HepG2 (cell line): ENCODE measurements around the gene FAM210A.

Experiments used
- CTCF ChIP-seq: sonication (generic); formaldehyde crosslinking; IDR thresholded peaks from 2 replicates; pipeline ENCODE4 v1.5.0; 2020; ENCODE audit warnings: mild to moderate bottlenecking, missing genetic modification reagents, moderate library complexity
- DNMT3B ChIP-seq: conservative IDR thresholded peaks from 2 replicates; pipeline ENCODE4 v1.6.1; 2016; ENCODE audit warnings: missing biosample characterization, control low read depth
- JUN ChIP-seq: sonication (generic); formaldehyde crosslinking; IDR thresholded peaks from 2 replicates; pipeline ENCODE4 v1.4.0; 2020; ENCODE audit warnings: mild to moderate bottlenecking, missing genetic modification reagents
- KDM5A ChIP-seq: fragments of 200-600 bp; sonication (generic); IDR thresholded peaks from 2 replicates; pipeline ENCODE4 v1.7.0; 2018; ENCODE audit warnings: antibody characterized with exemption, mild to moderate bottlenecking, low read length, borderline replicate concordance
- POLR2A ChIP-seq, 2 experiments: IDR thresholded peaks; 2 replicates each; pipeline ENCODE4 v1.6.1; 2011; ENCODE audit warnings: low read depth in 2 of 2, low read length in 2 of 2, mild to moderate bottlenecking in 1 of 2, moderate library complexity in 1 of 2; ENCODE audit not compliant: insufficient read depth in 1 of 2
- SUZ12 ChIP-seq: fragments of 150-350 bp; IDR thresholded peaks from 2 replicates; pipeline ENCODE4 v1.6.1; 2014; ENCODE audit warnings: low read depth, low read length
- TCF12 ChIP-seq, 2 experiments: fragments of 450-650 bp in 1 of 2; sonication (generic) in 1 of 2; formaldehyde crosslinking in 1 of 2; IDR thresholded peaks; 2 replicates each; pipeline versions ENCODE4 v1.6.1 to v1.8.0; 2017 to 2022; ENCODE audit warnings: antibody characterized with exemption in 1 of 2, mild to moderate bottlenecking in 1 of 2, missing genetic modification reagents in 1 of 2, moderate library complexity in 1 of 2
- ZBTB40 ChIP-seq, 2 experiments: fragments of 450-650 bp in 1 of 2; sonication (generic) in 1 of 2; formaldehyde crosslinking in 1 of 2; IDR thresholded peaks; 2 replicates each; pipeline versions ENCODE4 v1.6.1 to v1.8.0; 2016 to 2022; ENCODE audit warnings: antibody characterized with exemption in 1 of 2, mild to moderate bottlenecking in 1 of 2, missing genetic modification reagents in 1 of 2
- ZBTB44 ChIP-seq: sonication (generic); formaldehyde crosslinking; IDR thresholded peaks from 2 replicates; pipeline ENCODE4 v1.4.0; 2020; ENCODE audit warnings: missing genetic modification reagents
- ZFP36 ChIP-seq: fragments of 150-350 bp; IDR thresholded peaks from 2 replicates; pipeline ENCODE4 v1.6.1; 2018; ENCODE audit warnings: borderline replicate concordance, low read length, low read depth; ENCODE audit not compliant: partially characterized antibody
- ZNF788 ChIP-seq: sonication (generic); formaldehyde crosslinking; IDR thresholded peaks from 2 replicates; pipeline ENCODE4 v1.5.0; 2020; ENCODE audit warnings: mild to moderate bottlenecking, missing genetic modification reagents, borderline replicate concordance
- TF ChIP-seq, protein P1 (sequence below): sonication (generic); formaldehyde crosslinking; IDR thresholded peaks from 2 replicates; pipeline ENCODE4 v1.4.0; 2020; ENCODE audit warnings: low read depth, mild to moderate bottlenecking, missing genetic modification reagents
- TF ChIP-seq, protein P2 (sequence below): sonication (generic); formaldehyde crosslinking; IDR thresholded peaks from 2 replicates; pipeline ENCODE4 v1.4.0; 2020; ENCODE audit warnings: missing genetic modification reagents

DNA sequence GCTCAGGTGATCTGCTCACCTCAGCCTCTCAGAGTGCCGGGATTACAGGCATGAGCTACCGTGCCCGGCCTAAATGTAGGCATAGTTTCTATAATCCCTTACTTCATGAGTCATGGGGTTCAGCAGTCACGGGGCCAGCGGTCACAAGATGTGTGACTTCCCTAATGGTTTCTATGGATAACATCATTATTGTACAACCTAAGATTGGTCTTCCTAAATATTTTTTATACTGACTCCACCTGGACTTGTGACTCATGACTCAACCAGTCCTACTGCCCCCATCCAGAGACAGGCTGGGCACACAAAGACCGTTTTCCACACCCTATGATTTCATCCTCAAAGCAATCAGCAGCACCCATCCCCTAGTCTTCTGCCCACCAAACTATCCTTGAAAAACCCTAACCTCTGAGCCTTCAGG lies 15.9 kb downstream of the FAM210A start:
- TF ChIP-seq, protein P1, sequence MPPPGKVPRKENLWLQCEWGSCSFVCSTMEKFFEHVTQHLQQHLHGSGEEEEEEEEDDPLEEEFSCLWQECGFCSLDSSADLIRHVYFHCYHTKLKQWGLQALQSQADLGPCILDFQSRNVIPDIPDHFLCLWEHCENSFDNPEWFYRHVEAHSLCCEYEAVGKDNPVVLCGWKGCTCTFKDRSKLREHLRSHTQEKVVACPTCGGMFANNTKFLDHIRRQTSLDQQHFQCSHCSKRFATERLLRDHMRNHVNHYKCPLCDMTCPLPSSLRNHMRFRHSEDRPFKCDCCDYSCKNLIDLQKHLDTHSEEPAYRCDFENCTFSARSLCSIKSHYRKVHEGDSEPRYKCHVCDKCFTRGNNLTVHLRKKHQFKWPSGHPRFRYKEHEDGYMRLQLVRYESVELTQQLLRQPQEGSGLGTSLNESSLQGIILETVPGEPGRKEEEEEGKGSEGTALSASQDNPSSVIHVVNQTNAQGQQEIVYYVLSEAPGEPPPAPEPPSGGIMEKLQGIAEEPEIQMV (CRISPR knock-in tag) = no peak
- TF ChIP-seq KDM5A (no peak), ZBTB40 (IDR thresholded peaks at IDR 0.05) (no peak), ZBTB40 (CRISPR knock-in tag; IDR thresholded peaks at IDR 0.05) (no peak), ZNF788 (CRISPR knock-in tag) (no peak), DNMT3B (no peak), CTCF (CRISPR knock-in tag) (no peak), ZFP36 (no peak), ZBTB44 (CRISPR knock-in tag) (no peak), JUN (CRISPR knock-in tag) (no peak), TCF12 (IDR thresholded peaks at IDR 0.05) (no peak), TCF12 (CRISPR knock-in tag; IDR thresholded peaks at IDR 0.05) (no peak), SUZ12 (no peak), POLR2A (IDR thresholded peaks at IDR 0.05; ENCODE audit: insufficient read depth in 1 of 2, low read depth in 2 of 2, low read length in 2 of 2) (no peak)
- TF ChIP-seq, protein P2, sequence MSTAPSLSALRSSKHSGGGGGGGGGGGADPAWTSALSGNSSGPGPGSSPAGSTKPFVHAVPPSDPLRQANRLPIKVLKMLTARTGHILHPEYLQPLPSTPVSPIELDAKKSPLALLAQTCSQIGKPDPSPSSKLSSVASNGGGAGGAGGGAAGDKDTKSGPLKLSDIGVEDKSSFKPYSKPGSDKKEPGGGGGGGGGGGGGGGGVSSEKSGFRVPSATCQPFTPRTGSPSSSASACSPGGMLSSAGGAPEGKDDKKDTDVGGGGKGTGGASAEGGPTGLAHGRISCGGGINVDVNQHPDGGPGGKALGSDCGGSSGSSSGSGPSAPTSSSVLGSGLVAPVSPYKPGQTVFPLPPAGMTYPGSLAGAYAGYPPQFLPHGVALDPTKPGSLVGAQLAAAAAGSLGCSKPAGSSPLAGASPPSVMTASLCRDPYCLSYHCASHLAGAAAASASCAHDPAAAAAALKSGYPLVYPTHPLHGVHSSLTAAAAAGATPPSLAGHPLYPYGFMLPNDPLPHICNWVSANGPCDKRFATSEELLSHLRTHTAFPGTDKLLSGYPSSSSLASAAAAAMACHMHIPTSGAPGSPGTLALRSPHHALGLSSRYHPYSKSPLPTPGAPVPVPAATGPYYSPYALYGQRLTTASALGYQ = no peak
